NB4 (cell line): ENCODE results near the gene YIPF6.
A peak's percentile ranks its signal among the peaks of the same experiment; 100 is the strongest.
"Not testable (repeated sequence)": the region's sequence is repeated elsewhere in the genome, so short reads cannot be mapped to it uniquely, and the experiment has no call there.

Experiments used
- DNase-seq: peaks from one replicate; pipeline ENCODE4 v3.0.0; 2010; ENCODE audit warnings: low read depth
- H3K4me3 ChIP-seq: one replicate; pipeline ENCODE4 v1.5.1; 2011; ENCODE audit warnings: mild to moderate bottlenecking, low read depth, low read length, moderate library complexity
- MYC ChIP-seq: IDR thresholded peaks from 2 replicates; pipeline ENCODE4 v1.6.1; 2011; ENCODE audit warnings: low read depth, low read length
- POLR2A ChIP-seq: IDR thresholded peaks from 2 replicates; pipeline ENCODE4 v1.6.1; 2011; ENCODE audit warnings: mild to moderate bottlenecking; ENCODE audit not compliant: insufficient read length; ENCODE audit errors: extremely low read depth
- TF ChIP-seq, protein P1 (sequence below): IDR thresholded peaks from 2 replicates; pipeline ENCODE4 v1.6.1; 2011; ENCODE audit warnings: low read depth, low read length
- TF ChIP-seq, protein P2 (sequence below): IDR thresholded peaks from one replicate; pipeline ENCODE4 v1.5.1; 2012; ENCODE audit warnings: low read depth, low read length

YIPF6 gene

DNA sequence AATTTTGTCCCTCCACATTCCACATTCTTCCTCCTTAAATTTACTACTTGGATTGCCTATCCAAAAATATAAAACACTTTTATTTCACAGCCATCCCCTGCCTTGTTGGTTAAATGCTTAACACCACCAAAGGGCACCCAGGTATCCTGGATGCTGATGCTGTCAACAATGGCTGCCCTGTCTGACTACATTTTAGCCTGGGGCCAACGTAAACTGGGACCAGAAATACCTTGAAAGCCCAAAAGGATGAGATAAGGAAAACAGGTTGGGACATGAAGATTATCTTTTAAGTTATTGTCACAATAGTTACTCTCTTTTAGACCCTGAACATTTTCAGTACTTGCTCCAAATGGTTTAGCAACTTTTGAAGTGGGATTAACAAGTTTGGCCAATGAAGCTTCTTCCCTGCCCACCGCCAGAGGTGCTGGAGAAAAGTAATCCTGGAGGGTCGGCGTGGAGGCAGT lies 775 bp upstream of the YIPF6 start:
- DNase-seq = no peak
- peak overlapping the region; percentile 90 for H3K4me3 ChIP-seq
- TF ChIP-seq, protein P1, sequence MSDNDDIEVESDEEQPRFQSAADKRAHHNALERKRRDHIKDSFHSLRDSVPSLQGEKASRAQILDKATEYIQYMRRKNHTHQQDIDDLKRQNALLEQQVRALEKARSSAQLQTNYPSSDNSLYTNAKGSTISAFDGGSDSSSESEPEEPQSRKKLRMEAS = no peak

DNA sequence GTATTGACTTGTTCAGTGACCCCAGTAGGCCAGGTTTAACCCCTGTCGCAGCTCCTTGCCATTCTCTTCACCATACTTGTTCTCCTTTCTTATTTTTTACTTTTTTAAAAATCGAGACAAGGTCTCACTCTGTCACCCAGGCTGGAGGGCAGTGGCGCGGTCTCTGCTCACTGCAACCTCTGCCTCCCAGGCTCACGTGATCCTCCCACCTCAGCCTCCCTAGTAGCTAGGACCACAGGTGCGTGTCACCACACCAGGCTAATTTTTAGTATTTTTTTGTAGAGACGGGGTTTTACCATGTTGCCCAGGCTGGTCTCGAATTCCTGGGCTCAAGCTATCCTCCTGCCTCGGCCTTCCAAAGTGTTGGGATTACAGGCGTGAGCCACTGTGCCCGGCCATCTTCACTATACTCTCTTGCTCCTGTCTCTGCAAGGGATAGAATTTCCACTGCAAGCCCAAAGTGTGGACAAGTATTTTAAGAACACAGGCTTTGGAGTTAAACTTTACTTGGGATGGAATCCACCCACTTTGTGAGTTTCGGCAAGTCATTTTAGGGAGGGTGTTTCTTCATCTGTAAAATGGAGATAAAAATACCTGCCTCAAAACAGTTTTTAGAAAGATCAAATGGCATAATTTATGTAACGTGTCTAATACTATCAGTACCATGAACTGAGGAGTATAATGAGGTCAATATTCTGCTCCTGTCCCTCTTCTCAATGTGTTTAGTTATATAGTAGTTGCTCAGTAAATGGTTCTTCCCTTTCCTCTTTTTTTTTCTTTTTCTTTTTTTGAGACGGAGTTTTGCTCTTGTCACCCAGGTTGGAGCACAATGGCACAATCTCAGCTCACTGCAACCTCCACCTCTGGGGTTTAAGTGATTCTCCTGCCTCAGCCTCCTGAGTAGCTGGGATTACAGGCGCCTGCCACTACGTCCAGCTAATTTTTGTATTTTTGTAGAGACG lies 973 bp downstream of the YIPF6 start:
- TF ChIP-seq MYC (no peak), POLR2A (no peak)
- TF ChIP-seq, protein P1 = no peak
- TF ChIP-seq, protein P2, sequence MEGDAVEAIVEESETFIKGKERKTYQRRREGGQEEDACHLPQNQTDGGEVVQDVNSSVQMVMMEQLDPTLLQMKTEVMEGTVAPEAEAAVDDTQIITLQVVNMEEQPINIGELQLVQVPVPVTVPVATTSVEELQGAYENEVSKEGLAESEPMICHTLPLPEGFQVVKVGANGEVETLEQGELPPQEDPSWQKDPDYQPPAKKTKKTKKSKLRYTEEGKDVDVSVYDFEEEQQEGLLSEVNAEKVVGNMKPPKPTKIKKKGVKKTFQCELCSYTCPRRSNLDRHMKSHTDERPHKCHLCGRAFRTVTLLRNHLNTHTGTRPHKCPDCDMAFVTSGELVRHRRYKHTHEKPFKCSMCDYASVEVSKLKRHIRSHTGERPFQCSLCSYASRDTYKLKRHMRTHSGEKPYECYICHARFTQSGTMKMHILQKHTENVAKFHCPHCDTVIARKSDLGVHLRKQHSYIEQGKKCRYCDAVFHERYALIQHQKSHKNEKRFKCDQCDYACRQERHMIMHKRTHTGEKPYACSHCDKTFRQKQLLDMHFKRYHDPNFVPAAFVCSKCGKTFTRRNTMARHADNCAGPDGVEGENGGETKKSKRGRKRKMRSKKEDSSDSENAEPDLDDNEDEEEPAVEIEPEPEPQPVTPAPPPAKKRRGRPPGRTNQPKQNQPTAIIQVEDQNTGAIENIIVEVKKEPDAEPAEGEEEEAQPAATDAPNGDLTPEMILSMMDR = no peak
- peak overlapping the region; percentile 90 for H3K4me3 ChIP-seq
- DNase-seq = no peak

DNA sequence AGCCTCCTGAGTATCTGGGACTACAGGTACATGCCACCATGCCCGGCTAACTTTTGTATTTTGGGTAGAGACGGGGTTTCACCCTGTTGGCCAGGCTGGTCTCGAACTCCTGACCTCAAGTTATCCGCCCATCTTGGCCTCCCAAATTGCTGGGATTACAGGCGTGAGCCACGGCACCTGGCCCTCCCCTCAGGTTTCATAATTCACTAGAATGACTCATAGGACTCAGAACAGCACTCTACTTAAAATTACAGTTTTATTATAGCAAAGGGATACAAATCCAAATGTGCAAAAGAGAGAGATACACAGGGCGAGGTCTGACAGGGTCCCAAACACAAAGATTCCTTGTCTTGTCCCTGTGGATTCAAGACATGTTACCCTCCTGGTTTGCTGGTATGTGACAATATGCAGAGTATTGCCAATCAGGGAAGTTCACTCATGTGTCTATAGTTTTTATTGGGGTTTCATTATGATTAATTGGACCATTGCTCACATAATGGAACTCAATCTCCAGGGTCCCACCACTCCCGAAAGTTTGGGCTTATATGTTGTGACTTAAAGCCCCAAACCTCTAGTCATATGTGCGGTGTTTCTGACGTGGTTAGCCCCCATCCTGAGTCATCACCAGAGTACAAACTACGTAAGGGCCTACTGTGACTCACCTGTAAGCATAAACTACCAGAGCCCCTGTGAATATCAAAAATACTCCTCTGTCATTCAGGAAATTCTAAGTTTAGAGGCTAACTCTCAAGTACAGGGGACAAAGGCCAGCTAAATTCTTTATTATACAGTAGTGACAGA lies 5.2 kb downstream of the YIPF6 start:
- TF ChIP-seq, protein P1 = no peak
- TF ChIP-seq POLR2A (no peak), MYC (no peak)
- TF ChIP-seq, protein P2 = no peak
- peak; percentile 19 for DNase-seq
- H3K4me3 ChIP-seq = no peak overlapping the region

DNA sequence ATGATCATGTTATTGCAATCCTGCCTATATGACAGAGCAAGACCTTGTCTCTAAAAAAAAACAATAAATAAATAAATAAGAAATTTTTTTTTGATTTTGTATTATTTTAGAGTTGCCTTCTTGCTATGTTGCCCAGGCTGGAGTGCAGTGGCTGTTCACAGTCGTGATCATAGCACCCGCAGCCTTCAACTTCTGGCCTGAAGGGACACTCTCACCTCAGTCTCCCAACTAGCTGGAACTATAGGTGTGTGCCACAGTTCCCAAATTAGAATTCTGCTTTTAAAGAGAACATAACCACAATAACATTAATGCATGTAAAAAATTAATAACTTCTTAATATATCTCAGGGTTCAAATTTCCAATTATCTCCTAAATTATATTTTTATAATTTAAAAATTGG lies 7.8 kb downstream of the YIPF6 start:
- no peak for DNase-seq
- TF ChIP-seq, protein P1 = no peak
- TF ChIP-seq, protein P2 = no peak
- TF ChIP-seq POLR2A (no peak), MYC (no peak)
- no peak overlapping the region for H3K4me3 ChIP-seq

DNA sequence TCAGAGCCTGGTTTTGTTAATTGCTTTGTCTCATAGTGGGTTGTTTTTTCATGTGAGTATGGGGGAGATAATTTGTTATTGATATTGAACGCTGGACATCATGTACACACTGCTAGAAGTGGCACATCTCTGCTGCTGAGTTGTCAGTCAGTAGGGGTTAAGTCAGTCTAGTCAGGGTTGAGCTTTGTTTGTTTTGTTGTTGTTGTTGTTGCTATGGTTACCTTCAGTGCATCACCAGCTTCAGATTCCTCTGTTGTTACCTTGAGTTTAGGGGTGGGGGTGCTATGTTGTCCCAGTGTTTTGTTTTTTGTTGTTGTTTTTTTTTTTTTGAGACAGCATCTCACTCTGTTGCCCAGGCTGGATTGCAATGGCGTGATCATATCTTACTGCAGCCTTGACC lies 9.9 kb downstream of the YIPF6 start:
- TF ChIP-seq MYC (no peak), POLR2A (no peak)
- TF ChIP-seq, protein P2 = no peak
- TF ChIP-seq, protein P1 = no peak
- no peak for DNase-seq
- H3K4me3 ChIP-seq = no peak overlapping the region

DNA sequence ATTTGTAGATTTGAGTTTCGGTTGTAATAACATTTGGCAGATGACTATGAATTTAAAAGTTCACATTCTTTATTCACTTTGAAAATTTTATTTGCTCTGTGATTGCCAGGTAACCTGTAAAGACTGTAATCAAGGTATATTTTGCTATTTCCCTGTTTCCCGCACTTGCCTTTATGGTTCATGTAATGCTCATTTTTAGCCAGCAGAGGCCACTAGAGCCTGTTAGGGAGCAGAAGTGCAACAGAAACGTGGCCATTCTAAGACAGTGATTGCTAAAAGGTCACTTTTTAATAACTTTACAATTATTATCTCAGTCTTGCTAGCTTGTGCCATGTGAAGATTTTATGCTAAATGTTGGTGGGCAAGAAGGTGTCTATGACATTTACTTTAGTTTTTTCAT lies 12.4 kb downstream of the YIPF6 start:
- peak; percentile 55 for DNase-seq
- TF ChIP-seq, protein P2 = peak; percentile 53
- TF ChIP-seq, protein P1 = no peak

DNA sequence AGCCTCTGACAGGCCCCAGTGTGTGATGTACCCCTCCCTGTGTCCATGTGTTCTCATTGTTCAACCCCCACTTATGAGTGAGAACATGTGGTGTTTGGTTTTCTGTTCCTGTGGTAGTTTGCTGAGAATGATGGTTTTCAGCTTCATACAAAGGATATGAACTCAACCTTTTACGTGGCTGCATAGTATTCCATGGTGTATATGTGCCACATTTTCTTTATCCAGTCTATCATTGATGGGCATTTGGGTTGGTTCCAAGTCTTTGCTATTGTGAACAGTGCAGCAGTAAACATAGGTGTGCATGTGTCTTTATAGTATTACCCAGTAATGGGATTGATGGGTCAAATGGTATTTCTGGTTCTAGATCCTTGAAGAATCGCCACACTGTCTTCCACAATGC lies 25.8 kb downstream of the YIPF6 start:
- not testable (repeated sequence) for DNase-seq, H3K4me3 ChIP-seq

More for the DNA sequence above, 12.4 kb downstream of the YIPF6 start:
- H3K4me3 ChIP-seq = no peak overlapping the region
